Vagina (tissue), 2 donors: ENCODE data around the gene CHD5.

Source experiments
- CTCF ChIP-seq, 3 experiments: fragments of 450-650 bp in 2 of 3; fragments of 200-600 bp in 1 of 3; sonication (generic) in 1 of 3; IDR thresholded peaks; one replicate each; pipeline ENCODE4 v1.5.1; 2017 to 2019; ENCODE audit warnings: antibody characterized with exemption in 3 of 3, mild to moderate bottlenecking in 2 of 3, moderate library complexity in 2 of 3
- POLR2AphosphoS5 ChIP-seq, 2 donors: sonication (generic); formaldehyde crosslinking; IDR thresholded peaks; one replicate each; pipeline ENCODE4 v1.9.0; 2017; ENCODE audit warnings: antibody characterized with exemption in 2 of 2, mild to moderate bottlenecking in 2 of 2, low read depth in 1 of 2; ENCODE audit not compliant: insufficient read depth in 1 of 2

- TF ChIP-seq CTCF (IDR thresholded peaks at IDR 0.05): no peak
- TF ChIP-seq POLR2AphosphoS5 (IDR thresholded peaks at IDR 0.05; ENCODE audit: insufficient read depth in 1 of 2, low read depth in 1 of 2): no peak
These were observed 27.9 kb downstream of the CHD5 start for GRCh38 chr1:6152181-6152580.
